ENCODE results near the gene RBM15B. TPM values are rescaled to one million over a fixed set of nuclear protein-coding genes. Genes with fewer than 3 reads are reported as not detected.
A peak's percentile ranks its signal among the peaks of the same experiment; 100 is the strongest.

The RBM15B gene
- total and polyA plus RNA-seq, 7 experiments from 2014 or later, result 12.8 to 40.6 (median 30.1) TPM

DNA sequence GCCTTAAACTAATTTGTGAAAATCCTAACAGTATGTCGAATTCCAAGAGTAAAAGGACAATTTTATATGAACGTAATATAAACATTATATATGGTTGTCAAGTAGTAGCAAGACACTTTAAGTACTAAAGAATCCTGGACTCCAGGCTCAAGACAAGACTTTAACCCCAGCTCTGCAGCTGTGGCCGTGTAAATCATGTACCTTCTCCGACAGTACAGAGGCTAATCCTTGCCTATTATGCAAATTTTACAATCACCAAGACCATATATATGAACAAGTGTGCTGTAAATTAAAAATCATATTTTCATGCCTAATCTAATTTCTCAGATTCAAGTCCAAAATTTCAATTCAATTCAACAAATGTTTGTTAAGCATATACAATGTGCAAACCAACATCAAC, 35.8 kb downstream of the RBM15B start:
- no peaks in the 10 kb centered on the region for H3K9me3 Mint-ChIP-seq
- intact Hi-C loops (cut with micrococcal nuclease), result no loop called here
- H3K4me1 Mint-ChIP-seq, result peaks cover 0 to 4% (median 0%) of the 10 kb centered on the region in 7 donors
- H3K27ac Mint-ChIP-seq, result no peak overlapping the region
- Histone ChIP-seq H3K4me1 (ENCODE audit: control insufficient read depth in 2 of 2, insufficient read depth in 2 of 2, low read length in 2 of 2) (no peaks in the 10 kb centered on the region), H3K27me3 (ENCODE audit: control insufficient read depth in 2 of 2, insufficient read depth in 2 of 2, low read length in 2 of 2) (no peaks in the 10 kb centered on the region), H3K27ac (ENCODE audit: low read depth, low read length) (no peak overlapping the region), H3K4me3 (ENCODE audit: low read length) (no peak overlapping the region), H3K9me3 (ENCODE audit: control insufficient read depth in 2 of 3, low read length in 3 of 3) (no peaks in the 10 kb centered on the region), H3K36me3 (ENCODE audit: control insufficient read depth in 2 of 3, insufficient read depth in 3 of 3, low read length in 3 of 3) (peaks cover 0 to 57% (median 17%) of the 10 kb centered on the region in 3 experiments)
- ChIA-PET POLR2A (interaction anchor here (0.6 kb wide), 1 partner anchor 26 kb away, joined by 3 read pairs; no protein-coding TSS in a partner anchor), CTCF (no interaction called here)
- H3K27me3 Mint-ChIP-seq, result no peaks in the 10 kb centered on the region
- ATAC-seq, result no peak
- H3K36me3 Mint-ChIP-seq, result peaks cover 4 to 44% (median 5%) of the 10 kb centered on the region in 5 donors
- DNase-seq, result no peak
- H3K4me3 Mint-ChIP-seq, result no peak overlapping the region

DNA sequence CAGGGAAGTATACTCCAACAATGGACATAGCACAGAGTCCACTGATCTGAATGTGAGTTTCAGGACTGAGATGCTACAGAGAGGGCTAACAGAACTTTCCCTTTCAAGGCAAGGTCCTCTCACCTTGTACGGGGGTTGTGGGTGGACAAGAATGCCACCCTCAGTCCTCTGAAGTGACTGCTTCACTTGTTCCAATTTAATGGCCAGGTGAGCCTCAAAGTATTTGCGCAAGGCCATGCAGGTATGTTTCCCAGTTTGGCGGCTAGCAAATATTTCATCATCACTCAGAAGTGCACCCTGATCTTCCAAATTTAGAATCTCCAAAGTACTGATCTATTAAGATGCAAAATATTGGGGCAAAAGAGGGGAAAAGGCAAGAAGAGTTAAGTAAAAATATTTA, 38.1 kb downstream of the RBM15B start:
- Mint-ChIP-seq H3K4me1 (peaks cover 0 to 3% (median 0%) of the 10 kb centered on the region in 7 donors), H3K27me3 (no peaks in the 10 kb centered on the region), H3K36me3 (peaks cover 4 to 46% (median 7%) of the 10 kb centered on the region in 5 donors), H3K4me3 (no peak overlapping the region), H3K9me3 (no peaks in the 10 kb centered on the region), H3K27ac (peak overlapping the region in 1 of 9 donors; percentile 52)
- Histone ChIP-seq H3K9me3 (ENCODE audit: control insufficient read depth in 2 of 3, low read length in 3 of 3) (no peaks in the 10 kb centered on the region), H3K27ac (ENCODE audit: low read depth, low read length) (no peak overlapping the region), H3K4me3 (ENCODE audit: low read length) (no peak overlapping the region), H3K27me3 (ENCODE audit: control insufficient read depth in 2 of 2, insufficient read depth in 2 of 2, low read length in 2 of 2) (no peaks in the 10 kb centered on the region), H3K4me1 (ENCODE audit: control insufficient read depth in 2 of 2, insufficient read depth in 2 of 2, low read length in 2 of 2) (no peaks in the 10 kb centered on the region), H3K36me3 (ENCODE audit: control insufficient read depth in 2 of 3, insufficient read depth in 3 of 3, low read length in 3 of 3) (peaks cover 0 to 55% (median 15%) of the 10 kb centered on the region in 3 experiments)
- intact Hi-C loops (cut with micrococcal nuclease), result no loop called here
- POLR2A ChIA-PET, result interaction anchor here (0.6 kb wide), 1 partner anchor 1688 kb away, joined by 3 read pairs; no protein-coding TSS in a partner anchor
- DNase-seq (no peak), ATAC-seq (no peak)
- CTCF ChIA-PET, result no interaction called here

DNA sequence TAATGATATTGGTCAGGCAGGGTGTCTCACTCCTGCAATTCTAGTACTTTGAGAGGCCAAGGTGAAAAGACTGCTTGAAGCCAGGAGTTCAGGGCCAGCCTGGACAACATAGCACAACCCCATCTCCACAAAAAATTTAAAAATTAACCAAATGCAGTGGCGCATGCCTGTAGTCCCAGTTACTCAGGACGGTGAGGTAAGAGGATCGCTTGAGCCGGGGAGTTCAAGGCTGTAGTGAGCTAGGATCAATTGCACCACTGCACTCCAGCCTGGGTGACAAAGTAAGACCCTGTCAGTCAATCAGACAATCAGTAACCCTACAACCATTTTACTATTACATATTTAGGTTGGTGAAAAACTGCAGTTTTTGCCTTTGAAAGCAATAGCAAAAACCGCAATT, 43.0 kb downstream of the RBM15B start:
- intact Hi-C loops (cut with micrococcal nuclease), result loop anchor here (1.0 to 10.0 kb wide), 5 partner anchors 43 to 818 kb away; partner anchors contain the start of genes MANF (in 1 of the 2) and RBM15B (in 1 of the 2)

GRCh38 chr3:51434746-51435327, 43.8 kb downstream of the RBM15B start:
- no peaks in the 10 kb centered on the region for H3K4me1 ChIP-seq (ENCODE audit: control insufficient read depth in 2 of 2, insufficient read depth in 2 of 2, low read length in 2 of 2)
- intact Hi-C loops (cut with micrococcal nuclease), result loop anchor here (1.0 to 10.0 kb wide), 5 partner anchors 44 to 819 kb away; partner anchors contain the start of genes MANF (in 1 of the 2) and RBM15B (in 1 of the 2)
- H3K4me3 Mint-ChIP-seq, result no peak overlapping the region
- H3K36me3 Mint-ChIP-seq, result peaks cover 0 to 24% (median 7%) of the 10 kb centered on the region in 5 donors
- ATAC-seq, result peak; percentile 90
- H3K27ac ChIP-seq (ENCODE audit: low read depth, low read length), result no peak overlapping the region
- H3K27me3 Mint-ChIP-seq, result no peaks in the 10 kb centered on the region
- H3K4me3 ChIP-seq (ENCODE audit: low read length), result no peak overlapping the region
- DNase-seq, result peak in 8 of 9 donors; percentile 26 to 64 (median 52)
- CTCF ChIA-PET, result interaction anchor here (0.6 to 2.0 kb wide), 11 partner anchors 9 to 1452 kb away, joined by 3 to 13 read pairs (median 4); no protein-coding TSS in a partner anchor
- POLR2A ChIA-PET, result interaction anchor here (0.8 to 1.6 kb wide), 2 partner anchors 65 to 1290 kb away, joined by 3 to 4 read pairs; partner anchors contain the start of gene DCAF1
- no peaks in the 10 kb centered on the region for H3K9me3 Mint-ChIP-seq
- peaks cover 5 to 13% (median 10%) of the 10 kb centered on the region in 7 donors for H3K4me1 Mint-ChIP-seq
- H3K27me3 ChIP-seq (ENCODE audit: control insufficient read depth in 2 of 2, insufficient read depth in 2 of 2, low read length in 2 of 2), result no peaks in the 10 kb centered on the region
- H3K36me3 ChIP-seq (ENCODE audit: control insufficient read depth in 2 of 3, insufficient read depth in 3 of 3, low read length in 3 of 3), result peaks cover 0 to 56% (median 3%) of the 10 kb centered on the region in 3 experiments
- H3K27ac Mint-ChIP-seq, result peak overlapping the region in 6 of 9 donors; percentile 16 to 59 (median 34)
- H3K9me3 ChIP-seq (ENCODE audit: control insufficient read depth in 2 of 3, low read length in 3 of 3), result no peaks in the 10 kb centered on the region

More for the DNA sequence above, 43.0 kb downstream of the RBM15B start:
- H3K4me3 ChIP-seq (ENCODE audit: low read length), result no peak overlapping the region
- Mint-ChIP-seq H3K9me3 (no peaks in the 10 kb centered on the region), H3K27ac (peak overlapping the region in 1 of 9 donors; percentile 40), H3K4me3 (no peak overlapping the region), H3K36me3 (peaks cover 0 to 31% (median 7%) of the 10 kb centered on the region in 5 donors), H3K27me3 (no peaks in the 10 kb centered on the region), H3K4me1 (peaks cover 6 to 13% (median 10%) of the 10 kb centered on the region in 7 donors)
- H3K36me3 ChIP-seq (ENCODE audit: control insufficient read depth in 2 of 3, insufficient read depth in 3 of 3, low read length in 3 of 3), result peaks cover 0 to 53% (median 7%) of the 10 kb centered on the region in 3 experiments
- DNase-seq (no peak), ATAC-seq (no peak)
- ChIA-PET POLR2A (interaction anchor here (0.6 to 1.6 kb wide), 3 partner anchors 23 to 1291 kb away, joined by 3 to 4 read pairs (median 4); partner anchors contain the start of gene DCAF1), CTCF (interaction anchor here (0.6 to 2.0 kb wide), 10 partner anchors 10 to 1452 kb away, joined by 3 to 13 read pairs (median 4); no protein-coding TSS in a partner anchor)
- no peaks in the 10 kb centered on the region for H3K4me1 ChIP-seq (ENCODE audit: control insufficient read depth in 2 of 2, insufficient read depth in 2 of 2, low read length in 2 of 2)
- H3K27ac ChIP-seq (ENCODE audit: low read depth, low read length), result no peak overlapping the region
- H3K9me3 ChIP-seq (ENCODE audit: control insufficient read depth in 2 of 3, low read length in 3 of 3), result no peaks in the 10 kb centered on the region
- no peaks in the 10 kb centered on the region for H3K27me3 ChIP-seq (ENCODE audit: control insufficient read depth in 2 of 2, insufficient read depth in 2 of 2, low read length in 2 of 2)

DNA sequence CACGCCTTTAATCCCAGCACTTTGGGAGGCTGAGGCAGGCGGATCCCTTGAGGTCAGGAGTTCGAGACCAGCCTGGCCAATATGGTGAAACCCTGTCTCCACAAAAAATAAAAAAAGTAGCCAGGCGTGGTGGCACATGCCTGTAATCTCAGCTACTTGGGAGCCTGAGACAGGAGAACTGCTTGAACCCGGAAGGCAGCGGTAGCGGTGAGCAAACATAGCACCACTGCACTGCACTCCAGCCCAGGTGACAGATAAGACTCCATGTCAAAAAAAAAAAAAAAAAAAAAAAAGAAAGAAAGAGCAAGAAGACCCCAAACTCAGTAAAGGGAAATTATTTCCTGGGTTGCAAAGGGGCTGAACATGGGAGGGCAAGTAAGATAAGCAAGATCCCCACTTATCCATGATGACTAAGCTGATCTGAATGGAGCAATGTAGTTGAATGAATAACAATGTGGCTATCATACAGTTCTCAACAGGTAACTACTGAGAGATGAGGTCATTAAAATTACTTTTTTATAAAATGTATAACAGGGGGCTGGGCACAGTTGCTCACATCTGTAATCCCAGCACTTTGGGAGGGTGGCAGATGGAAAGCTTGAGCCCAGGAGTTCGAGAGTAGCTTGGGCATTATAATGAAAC, 46.0 kb downstream of the RBM15B start:
- Mint-ChIP-seq H3K27ac (peak overlapping the region in 1 of 9 donors; percentile 28), H3K4me3 (no peak overlapping the region), H3K27me3 (no peaks in the 10 kb centered on the region), H3K4me1 (peaks cover 9 to 27% (median 18%) of the 10 kb centered on the region in 7 donors), H3K9me3 (no peaks in the 10 kb centered on the region), H3K36me3 (peaks cover 5 to 29% (median 22%) of the 10 kb centered on the region in 5 donors)
- POLR2A ChIA-PET, result no interaction called here
- DNase-seq (no peak), ATAC-seq (no peak)
- peaks cover 9 to 56% (median 14%) of the 10 kb centered on the region in 3 experiments for H3K36me3 ChIP-seq (ENCODE audit: control insufficient read depth in 2 of 3, insufficient read depth in 3 of 3, low read length in 3 of 3)
- CTCF ChIA-PET, result no interaction called here
- no peak overlapping the region for H3K27ac ChIP-seq (ENCODE audit: low read depth, low read length)
- H3K4me3 ChIP-seq (ENCODE audit: low read length), result no peak overlapping the region
- peaks cover 0 to 5% of the 10 kb centered on the region in 2 donors for H3K4me1 ChIP-seq (ENCODE audit: control insufficient read depth in 2 of 2, insufficient read depth in 2 of 2, low read length in 2 of 2)
- H3K9me3 ChIP-seq (ENCODE audit: control insufficient read depth in 2 of 3, low read length in 3 of 3), result no peaks in the 10 kb centered on the region
- H3K27me3 ChIP-seq (ENCODE audit: control insufficient read depth in 2 of 2, insufficient read depth in 2 of 2, low read length in 2 of 2), result no peaks in the 10 kb centered on the region
- intact Hi-C loops (cut with micrococcal nuclease), result loop anchor here in 1 of 2 donors (10.0 kb wide), 1 partner anchor 462 kb away; no protein-coding TSS in a partner anchor

DNA sequence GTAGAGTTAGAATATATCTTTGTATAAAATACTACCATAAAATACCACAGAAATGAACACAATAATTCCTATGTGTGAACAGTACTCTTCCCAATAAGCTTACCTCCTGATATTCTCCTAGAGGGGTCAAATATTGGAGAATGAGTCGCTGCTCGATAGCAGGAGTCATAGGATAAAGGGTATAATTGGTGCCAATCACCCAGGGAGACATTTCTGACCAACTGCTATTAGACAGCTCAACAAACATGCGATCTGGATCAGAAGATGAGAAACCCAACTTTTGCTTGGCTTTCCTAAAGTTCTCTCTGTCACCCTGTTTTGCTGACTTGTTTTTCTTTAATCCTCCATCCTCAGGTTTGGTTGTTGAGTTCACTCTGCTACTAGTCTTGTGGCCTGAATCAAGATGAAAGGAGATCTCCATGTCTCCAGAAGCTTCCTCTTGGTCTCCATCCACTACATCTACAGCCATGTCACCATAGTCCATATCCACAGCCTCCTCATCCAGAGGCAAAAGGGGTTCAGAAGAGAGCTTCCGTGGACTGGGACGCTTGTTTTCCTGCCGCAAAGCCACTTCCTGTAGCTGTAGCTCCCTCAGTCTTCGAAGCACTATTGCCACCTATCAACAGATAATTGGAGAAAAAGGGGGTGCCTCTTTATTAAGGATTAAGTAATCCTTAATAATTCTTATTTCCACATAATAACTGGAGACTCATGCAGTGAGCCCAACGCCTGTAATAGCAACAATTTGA, 50.4 kb downstream of the RBM15B start:
- ATAC-seq (no peak), DNase-seq (peak in 1 of 9 donors; percentile 13)
- Histone ChIP-seq H3K36me3 (ENCODE audit: control insufficient read depth in 2 of 3, insufficient read depth in 3 of 3, low read length in 3 of 3) (peaks cover 9 to 46% (median 22%) of the 10 kb centered on the region in 3 experiments), H3K4me3 (ENCODE audit: low read length) (no peak overlapping the region), H3K4me1 (ENCODE audit: control insufficient read depth in 2 of 2, insufficient read depth in 2 of 2, low read length in 2 of 2) (peaks cover 0 to 5% of the 10 kb centered on the region in 2 donors), H3K27me3 (ENCODE audit: control insufficient read depth in 2 of 2, insufficient read depth in 2 of 2, low read length in 2 of 2) (no peaks in the 10 kb centered on the region), H3K9me3 (ENCODE audit: control insufficient read depth in 2 of 3, low read length in 3 of 3) (no peaks in the 10 kb centered on the region), H3K27ac (ENCODE audit: low read depth, low read length) (no peak overlapping the region)
- Mint-ChIP-seq H3K27ac (peak overlapping the region; percentile 45 to 88 (median 70)), H3K4me3 (peak overlapping the region in 6 of 10 donors; percentile 11 to 53 (median 40)), H3K36me3 (peaks cover 5 to 21% (median 16%) of the 10 kb centered on the region in 5 donors), H3K27me3 (no peaks in the 10 kb centered on the region), H3K4me1 (peaks cover 11 to 28% (median 18%) of the 10 kb centered on the region in 7 donors), H3K9me3 (no peaks in the 10 kb centered on the region)
- CTCF ChIA-PET, result interaction anchor here (0.8 kb wide), 1 partner anchor 190 kb away, joined by 3 read pairs; no protein-coding TSS in a partner anchor
- POLR2A ChIA-PET, result interaction anchor here (0.7 to 1.1 kb wide), 2 partner anchors 58 to 98 kb away, joined by 4 to 5 read pairs; partner anchors contain the start of gene DCAF1
- intact Hi-C loops (cut with micrococcal nuclease), result no loop called here

Data from naive thymus-derived CD4-positive, alpha-beta T cell (primary cell).